ENCODE results near the gene NOS3.

GRCh38 chr7:151045967-151046366 lies 55.1 kb downstream of the NOS3 start:
- TF ChIP-seq ZNF263 (CRISPR knock-in tag; IDR thresholded peaks at IDR 0.05; ENCODE audit: borderline replicate concordance) (no peak), ARID3A (IDR thresholded peaks at IDR 0.05; ENCODE audit: borderline replicate concordance, low read depth, low read length) (no peak)

Measured in K562 (cell line).